Astrocyte (in vitro differentiated cells and primary cell): ENCODE results near the gene WDHD1. TPM values are rescaled to one million over a fixed set of nuclear protein-coding genes. Genes with fewer than 3 reads are reported as not detected.
A peak's percentile ranks its signal among the peaks of the same experiment; 100 is the strongest.
"Not testable (repeated sequence)": the region's sequence is repeated elsewhere in the genome, so short reads cannot be mapped to it uniquely, and the experiment has no call there.

Experiments used
- DNase-seq: peaks from one replicate; pipeline ENCODE4 v3.0.0-alpha.2; 2010; ENCODE audit warnings: low read depth
- FAIRE-seq: peaks from 2 replicates; lab custom pipeline; 2011; peaks lifted over from hg19 to GRCh38; lab: Jason Lieb, UNC
- H2AFZ ChIP-seq: 2 replicates; pipeline ENCODE4 v1.6.0; 2012; ENCODE audit warnings: low read depth, low read length, inconsistent platforms
- H3K27ac ChIP-seq: 2 replicates; pipeline ENCODE4 v1.5.1; 2011; ENCODE audit warnings: low read depth, low read length, inconsistent platforms
- H3K27me3 ChIP-seq: 2 replicates; pipeline ENCODE4 v1.6.0; 2011; ENCODE audit warnings: low read length, inconsistent platforms; ENCODE audit not compliant: insufficient read depth
- H3K36me3 ChIP-seq: 2 replicates; pipeline ENCODE4 v1.5.1; 2011; ENCODE audit warnings: low read length, inconsistent platforms; ENCODE audit not compliant: insufficient read depth
- H3K4me1 ChIP-seq: 2 replicates; pipeline ENCODE4 v1.5.1; 2011; ENCODE audit warnings: low read length, inconsistent platforms; ENCODE audit not compliant: insufficient read depth
- H3K4me2 ChIP-seq: 2 replicates; pipeline ENCODE4 v1.6.0; 2012; ENCODE audit warnings: low read length, inconsistent platforms
- H3K4me3 ChIP-seq: 2 replicates; pipeline ENCODE4 v1.5.1; 2011; ENCODE audit warnings: low read depth, mild to moderate bottlenecking, low read length, inconsistent platforms; ENCODE audit not compliant: insufficient read depth
- H3K79me2 ChIP-seq: 2 replicates; pipeline ENCODE4 v1.6.0; 2012; ENCODE audit warnings: mild to moderate bottlenecking, low read length, inconsistent platforms; ENCODE audit not compliant: insufficient read depth
- H3K9ac ChIP-seq: 2 replicates; pipeline ENCODE4 v1.6.0; 2012; ENCODE audit warnings: mild to moderate bottlenecking, low read length, inconsistent platforms
- H3K9me3 ChIP-seq: 2 replicates; pipeline ENCODE4 v1.5.1; 2012; ENCODE audit warnings: low read depth, mild to moderate bottlenecking, low read length, inconsistent platforms; ENCODE audit not compliant: insufficient read depth
- H4K20me1 ChIP-seq: 2 replicates; pipeline ENCODE4 v1.6.0; 2012; ENCODE audit warnings: low read length, inconsistent platforms; ENCODE audit not compliant: insufficient read depth
- H3K27ac Mint-ChIP-seq: one replicate; pipeline ENCODE4 v1.8.0; 2021; ENCODE audit warnings: mild to moderate bottlenecking, mixed read lengths; ENCODE audit not compliant: unreplicated experiment
- H3K27me3 Mint-ChIP-seq: one replicate; pipeline ENCODE4 v1.8.0; 2021; ENCODE audit warnings: low read depth, mixed read lengths; ENCODE audit not compliant: unreplicated experiment
- H3K36me3 Mint-ChIP-seq: one replicate; pipeline ENCODE4 v1.8.0; 2021; ENCODE audit warnings: low read depth, mixed read lengths; ENCODE audit not compliant: unreplicated experiment
- H3K4me1 Mint-ChIP-seq: one replicate; pipeline ENCODE4 v1.8.0; 2021; ENCODE audit warnings: low read depth, mixed read lengths; ENCODE audit not compliant: unreplicated experiment
- H3K4me3 Mint-ChIP-seq: one replicate; pipeline ENCODE4 v1.8.0; 2021; ENCODE audit warnings: mild to moderate bottlenecking, moderate library complexity, mixed read lengths; ENCODE audit not compliant: unreplicated experiment
- H3K9me3 Mint-ChIP-seq: one replicate; pipeline ENCODE4 v1.8.0; 2021; ENCODE audit warnings: mild to moderate bottlenecking, mixed read lengths; ENCODE audit not compliant: unreplicated experiment
- EZH2 ChIP-seq: IDR thresholded peaks from 2 replicates; pipeline ENCODE4 v1.6.1; 2012; ENCODE audit warnings: mild to moderate bottlenecking, low read length, inconsistent platforms; ENCODE audit not compliant: insufficient read depth
- total RNA-seq: library from RNA; stranded (reverse); gene quantifications from 2 replicates; pipeline ENCODE4 v1.2.1, GENCODE V29; 2021
- TF ChIP-seq, protein P1 (sequence below): IDR thresholded peaks from 2 replicates; pipeline ENCODE4 v1.5.1; 2011; ENCODE audit warnings: low read depth, mild to moderate bottlenecking, inconsistent platforms, low read length, moderate library complexity; ENCODE audit not compliant: insufficient read depth

The WDHD1 gene
- total RNA-seq, 1 donor from 2014 or later, result 9.3 TPM

- H3K27ac Mint-ChIP-seq, result no peak overlapping the region
- no peak for FAIRE-seq
- H3K9ac ChIP-seq, result peak overlapping the region; percentile 72
Observed at GRCh38 chr14:54902143-54902520, 124.8 kb downstream of the WDHD1 start.

DNA sequence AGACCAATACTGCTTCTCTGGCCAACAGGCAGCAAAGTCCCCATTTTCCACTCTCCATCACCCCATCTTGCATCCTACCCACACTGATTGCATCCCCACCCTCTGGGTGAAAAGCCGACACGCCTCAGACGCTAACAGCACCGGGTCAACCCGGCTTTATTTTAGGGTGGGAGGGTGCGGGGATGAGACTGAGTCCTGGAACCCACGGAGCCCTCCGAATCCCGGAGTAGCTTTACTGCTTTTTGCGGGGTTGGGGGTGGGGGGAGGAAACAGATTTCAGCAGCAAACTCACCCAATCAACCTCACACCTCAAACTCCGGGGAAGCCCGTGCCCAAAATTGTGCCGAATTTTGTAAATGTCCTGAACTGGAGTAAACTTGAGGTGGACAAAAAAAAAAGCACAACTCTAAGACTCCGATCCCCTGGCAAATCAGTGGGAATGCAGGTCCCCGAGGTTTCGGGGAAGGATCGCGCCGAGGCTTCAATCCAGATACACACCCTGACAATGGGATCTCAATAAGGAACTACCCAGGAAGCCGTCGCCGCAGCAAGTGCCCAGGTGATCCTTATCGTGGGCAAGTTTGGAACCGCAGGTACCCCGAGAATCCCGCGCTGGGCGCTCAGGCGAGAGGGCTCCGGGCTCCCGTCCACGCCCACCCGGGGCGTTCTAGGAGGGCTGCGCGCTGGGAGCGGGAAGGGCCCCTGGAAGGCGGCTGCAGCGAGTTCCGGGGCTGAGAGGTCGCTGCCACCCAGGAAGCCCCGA, 125.3 kb downstream of the WDHD1 start:
- Mint-ChIP-seq H3K27ac (no peak overlapping the region), H3K27me3 (peaks cover 10% of the 10 kb centered on the region), H3K36me3 (no peaks in the 10 kb centered on the region), H3K4me1 (peaks cover 3% of the 10 kb centered on the region), H3K9me3 (no peaks in the 10 kb centered on the region), H3K4me3 (peak overlapping the region; percentile 82)
- H3K4me1 ChIP-seq, result peaks cover 9% of the 10 kb centered on the region
- FAIRE-seq, result no peak
- H3K27me3 ChIP-seq, result no peaks in the 10 kb centered on the region
- H3K9ac ChIP-seq, result peak overlapping the region; percentile 72
- TF ChIP-seq, protein P1, sequence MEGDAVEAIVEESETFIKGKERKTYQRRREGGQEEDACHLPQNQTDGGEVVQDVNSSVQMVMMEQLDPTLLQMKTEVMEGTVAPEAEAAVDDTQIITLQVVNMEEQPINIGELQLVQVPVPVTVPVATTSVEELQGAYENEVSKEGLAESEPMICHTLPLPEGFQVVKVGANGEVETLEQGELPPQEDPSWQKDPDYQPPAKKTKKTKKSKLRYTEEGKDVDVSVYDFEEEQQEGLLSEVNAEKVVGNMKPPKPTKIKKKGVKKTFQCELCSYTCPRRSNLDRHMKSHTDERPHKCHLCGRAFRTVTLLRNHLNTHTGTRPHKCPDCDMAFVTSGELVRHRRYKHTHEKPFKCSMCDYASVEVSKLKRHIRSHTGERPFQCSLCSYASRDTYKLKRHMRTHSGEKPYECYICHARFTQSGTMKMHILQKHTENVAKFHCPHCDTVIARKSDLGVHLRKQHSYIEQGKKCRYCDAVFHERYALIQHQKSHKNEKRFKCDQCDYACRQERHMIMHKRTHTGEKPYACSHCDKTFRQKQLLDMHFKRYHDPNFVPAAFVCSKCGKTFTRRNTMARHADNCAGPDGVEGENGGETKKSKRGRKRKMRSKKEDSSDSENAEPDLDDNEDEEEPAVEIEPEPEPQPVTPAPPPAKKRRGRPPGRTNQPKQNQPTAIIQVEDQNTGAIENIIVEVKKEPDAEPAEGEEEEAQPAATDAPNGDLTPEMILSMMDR, result no peak
- TF ChIP-seq EZH2, result no peak
- peak overlapping the region; percentile 92 for H2AFZ ChIP-seq
- peak overlapping the region; percentile 98 for H3K4me2 ChIP-seq
- H4K20me1 ChIP-seq, result no peaks in the 10 kb centered on the region
- no peaks in the 10 kb centered on the region for H3K79me2 ChIP-seq
- no peaks in the 10 kb centered on the region for H3K36me3 ChIP-seq
- no peak overlapping the region for H3K27ac ChIP-seq
- no peaks in the 10 kb centered on the region for H3K9me3 ChIP-seq
- DNase-seq, result no peak
- H3K4me3 ChIP-seq, result peak overlapping the region; percentile 68

More at GRCh38 chr14:54902143-54902520, 124.8 kb downstream of the WDHD1 start:
- Mint-ChIP-seq H3K4me3 (peak overlapping the region; percentile 82), H3K4me1 (peaks cover 3% of the 10 kb centered on the region), H3K27me3 (peaks cover 10% of the 10 kb centered on the region), H3K9me3 (no peaks in the 10 kb centered on the region), H3K36me3 (no peaks in the 10 kb centered on the region)
- H3K27me3 ChIP-seq, result no peaks in the 10 kb centered on the region
- H3K27ac ChIP-seq, result no peak overlapping the region
- H3K36me3 ChIP-seq, result no peaks in the 10 kb centered on the region
- TF ChIP-seq, protein P1, result no peak
- no peaks in the 10 kb centered on the region for H4K20me1 ChIP-seq
- H3K9me3 ChIP-seq, result no peaks in the 10 kb centered on the region
- H3K4me3 ChIP-seq, result peak overlapping the region; percentile 68
- peak overlapping the region; percentile 92 for H2AFZ ChIP-seq
- peak overlapping the region; percentile 98 for H3K4me2 ChIP-seq
- peaks cover 9% of the 10 kb centered on the region for H3K4me1 ChIP-seq
- peak; percentile 17 for DNase-seq
- H3K79me2 ChIP-seq, result no peaks in the 10 kb centered on the region

GRCh38 chr14:54899573-54899972, 127.3 kb downstream of the WDHD1 start:
- H2AFZ ChIP-seq, result no peak overlapping the region
- H3K4me1 Mint-ChIP-seq, result peaks cover 7% of the 10 kb centered on the region
- H3K9me3 ChIP-seq, result no peaks in the 10 kb centered on the region
- no peaks in the 10 kb centered on the region for H3K79me2 ChIP-seq
- H3K36me3 ChIP-seq, result no peaks in the 10 kb centered on the region
- H3K4me2 ChIP-seq, result no peak overlapping the region
- DNase-seq, result no peak
- H4K20me1 ChIP-seq, result no peaks in the 10 kb centered on the region
- no peak overlapping the region for H3K27ac Mint-ChIP-seq
- TF ChIP-seq, protein P1, result no peak
- TF ChIP-seq EZH2, result no peak
- no peak overlapping the region for H3K9ac ChIP-seq
- H3K27ac ChIP-seq, result no peak overlapping the region
- H3K4me3 Mint-ChIP-seq, result no peak overlapping the region
- H3K4me3 ChIP-seq, result no peak overlapping the region
- no peak for FAIRE-seq
- no peaks in the 10 kb centered on the region for H3K9me3 Mint-ChIP-seq
- peaks cover 3% of the 10 kb centered on the region for H3K27me3 Mint-ChIP-seq
- no peaks in the 10 kb centered on the region for H3K36me3 Mint-ChIP-seq
- H3K4me1 ChIP-seq, result peaks cover 9% of the 10 kb centered on the region
- no peaks in the 10 kb centered on the region for H3K27me3 ChIP-seq

DNA sequence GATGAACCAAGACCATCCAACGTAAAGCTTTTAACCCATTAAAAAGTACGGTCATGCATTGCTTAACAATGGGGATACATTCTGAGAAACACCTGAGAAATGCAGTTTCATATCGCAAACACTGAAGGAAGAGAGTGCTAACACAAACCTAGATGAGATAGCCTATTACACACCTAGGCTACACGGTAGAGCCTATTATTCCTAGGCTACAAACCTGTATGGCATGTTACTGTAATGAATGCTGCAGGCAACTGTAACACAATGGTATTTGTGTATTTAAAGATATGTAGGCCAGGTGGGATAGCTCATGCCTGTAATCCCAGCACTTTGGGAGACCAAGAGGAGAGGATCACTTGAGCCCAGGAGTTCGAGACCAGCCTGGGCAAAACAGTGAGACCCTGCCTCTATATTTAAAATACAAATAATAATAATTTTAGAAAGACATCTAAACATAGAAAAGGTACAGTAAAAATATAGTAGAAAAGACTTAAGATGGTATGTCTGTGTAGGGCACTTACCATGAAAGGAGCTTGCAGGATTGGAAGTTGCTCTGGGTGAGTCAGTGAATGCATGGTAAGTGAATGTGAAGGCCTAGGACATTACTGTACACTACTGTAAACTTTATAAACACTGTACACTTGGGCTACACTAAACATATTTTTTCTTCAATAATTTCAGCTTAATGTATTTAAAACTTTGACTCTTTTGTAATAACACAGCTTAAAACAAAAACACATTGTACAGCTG, 128.9 kb downstream of the WDHD1 start:
- H3K9ac ChIP-seq, H3K27me3 Mint-ChIP-seq, H3K4me3 Mint-ChIP-seq, DNase-seq, H3K36me3 ChIP-seq, H3K4me1 Mint-ChIP-seq, H3K27me3 ChIP-seq, H4K20me1 ChIP-seq, H3K36me3 Mint-ChIP-seq, FAIRE-seq, H3K4me1 ChIP-seq, H3K9me3 Mint-ChIP-seq, H2AFZ ChIP-seq, H3K4me3 ChIP-seq, H3K27ac Mint-ChIP-seq, H3K9me3 ChIP-seq, H3K27ac ChIP-seq, H3K4me2 ChIP-seq, H3K79me2 ChIP-seq: not testable (repeated sequence)
